22Rv1 (cell line): ENCODE results near the gene SDHD.

Source experiments
- CTCF ChIP-seq: fragments of 450-650 bp; IDR thresholded peaks from 2 replicates; pipeline ENCODE4 v1.5.1; 2017; ENCODE audit warnings: mild to moderate bottlenecking
- ZFX ChIP-seq: fragments of 450-650 bp; IDR thresholded peaks from 2 replicates; pipeline ENCODE4 v1.6.1; 2017; ENCODE audit warnings: antibody characterized with exemption, borderline replicate concordance

GRCh38 chr11:112073941-112074811 is 12.5 kb upstream of the SDHD start, which contains the start of the genes NKAPD1 and PIH1D2:
- TF ChIP-seq CTCF (no peak), ZFX (no peak)
